OCI-LY7 (cell line): Measurements from ENCODE around the gene RNF126. TPM values are rescaled to one million over a fixed set of nuclear protein-coding genes. Genes with fewer than 3 reads are reported as not detected.

Experiments
- BruUV-seq: library from RNA; stranded (reverse); fragments of 400-500 nt; replicated peaks from 2 replicates; lab custom pipeline; 2021; lab: Mats Ljungman, UMichigan
- CTCF ChIA-PET: fragments of 300-600 bp; sonication (Branson Sonifier 250); formaldehyde crosslinking; loops from one replicate; lab custom pipeline; 2022; ENCODE audit warnings: antibody characterized with exemption; ENCODE audit not compliant: unreplicated experiment; lab: Charles Lee
- POLR2A ChIA-PET: fragments of 300-600 bp; sonication (Branson Sonifier 250); formaldehyde crosslinking; loops from one replicate; lab custom pipeline; 2022; ENCODE audit warnings: antibody characterized with exemption; lab: Charles Lee
- DNase-seq: peaks from one replicate; pipeline ENCODE4 v3.0.0-alpha.2; 2015; ENCODE audit warnings: low spot score
- H2AFZ ChIP-seq: fragments of 200-600 bp; sonication (generic), shearing (Covaris generic); 2 replicates; pipeline ENCODE4 v1.6.1; 2014; ENCODE audit warnings: mild to moderate bottlenecking, antibody characterized with exemption, low read length, moderate library complexity
- H3K27ac ChIP-seq: fragments of 200-600 bp; sonication (generic); 2 replicates; pipeline ENCODE4 v1.5.1; 2014; ENCODE audit warnings: mixed run types, low read depth, mild to moderate bottlenecking, moderate library complexity, low read length, inconsistent platforms; ENCODE audit not compliant: poor library complexity, severe bottlenecking
- H3K36me3 ChIP-seq: fragments of 200-600 bp; sonication (generic); 2 replicates; pipeline ENCODE4 v1.6.1; 2014; ENCODE audit warnings: mild to moderate bottlenecking, antibody characterized with exemption, low read length, moderate library complexity, mixed read lengths; ENCODE audit not compliant: insufficient read depth
- H3K4me1 ChIP-seq: fragments of 200-600 bp; sonication (generic); 2 replicates; pipeline ENCODE4 v1.5.1; 2014; ENCODE audit warnings: mild to moderate bottlenecking, low read length; ENCODE audit not compliant: insufficient read depth, poor library complexity, severe bottlenecking
- H3K4me2 ChIP-seq: fragments of 200-600 bp; sonication (generic); 2 replicates; pipeline ENCODE4 v1.6.1; 2014; ENCODE audit warnings: mild to moderate bottlenecking, low read length
- H3K4me3 ChIP-seq: fragments of 200-600 bp; sonication (generic); 2 replicates; pipeline ENCODE4 v1.5.1; 2014; ENCODE audit warnings: mild to moderate bottlenecking, low read depth, low read length; ENCODE audit not compliant: poor library complexity, severe bottlenecking
- H3K79me2 ChIP-seq: fragments of 200-600 bp; sonication (generic); 2 replicates; pipeline ENCODE4 v1.6.1; 2016; ENCODE audit warnings: low read depth, mild to moderate bottlenecking, low read length, moderate library complexity, mixed read lengths; ENCODE audit not compliant: insufficient read depth
- H3K9me2 ChIP-seq: fragments of 200-600 bp; sonication (generic); 2 replicates; pipeline ENCODE4 v1.6.1; 2016; ENCODE audit warnings: mild to moderate bottlenecking, low read length, mixed read lengths; ENCODE audit not compliant: insufficient read depth
- H3K9me3 ChIP-seq: fragments of 200-600 bp; sonication (generic); 2 replicates; pipeline ENCODE4 v1.6.1; 2014; ENCODE audit warnings: mild to moderate bottlenecking, mixed run types, low read length, mixed read lengths
- H4K20me1 ChIP-seq: fragments of 200-600 bp; sonication (generic); 2 replicates; pipeline ENCODE4 v1.6.1; 2014; ENCODE audit warnings: mild to moderate bottlenecking, antibody characterized with exemption, low read length, moderate library complexity, mixed read lengths; ENCODE audit not compliant: insufficient read depth
- EZH2phosphoT487 ChIP-seq: fragments of 200-600 bp; sonication (generic); IDR thresholded peaks from 2 replicates; pipeline ENCODE4 v1.6.1; 2018; ENCODE audit warnings: low read depth, borderline replicate concordance, mild to moderate bottlenecking, mixed run types, antibody characterized with exemption, low read length, moderate library complexity, mixed read lengths
- intact Hi-C: fragments of 100-400 bp; cut with micrococcal nuclease; formaldehyde crosslinking; loops from one replicate; pipeline ENCODE4 v1.10.0; 2022; ENCODE audit not compliant: unreplicated experiment
- total RNA-seq, 2 experiments: library from RNA; depleted of rRNA in 1 of 2; stranded (reverse); fragments of >200 nt in 1 of 2; shearing (Covaris generic) in 1 of 2; gene quantifications; 2 replicates each; pipeline ENCODE4 v1.2.3, GENCODE V29; 2014 to 2022
- TF ChIP-seq, protein P1 (sequence below): fragments of 200-600 bp; sonication (generic); conservative IDR thresholded peaks from 2 replicates; pipeline ENCODE4 v1.5.1; 2014; ENCODE audit warnings: mild to moderate bottlenecking, antibody characterized with exemption, low read length, moderate library complexity, mixed read lengths

Gene RNF126
- total RNA-seq, 2 experiments from 2014 or later: 98.6 to 104 TPM

DNA sequence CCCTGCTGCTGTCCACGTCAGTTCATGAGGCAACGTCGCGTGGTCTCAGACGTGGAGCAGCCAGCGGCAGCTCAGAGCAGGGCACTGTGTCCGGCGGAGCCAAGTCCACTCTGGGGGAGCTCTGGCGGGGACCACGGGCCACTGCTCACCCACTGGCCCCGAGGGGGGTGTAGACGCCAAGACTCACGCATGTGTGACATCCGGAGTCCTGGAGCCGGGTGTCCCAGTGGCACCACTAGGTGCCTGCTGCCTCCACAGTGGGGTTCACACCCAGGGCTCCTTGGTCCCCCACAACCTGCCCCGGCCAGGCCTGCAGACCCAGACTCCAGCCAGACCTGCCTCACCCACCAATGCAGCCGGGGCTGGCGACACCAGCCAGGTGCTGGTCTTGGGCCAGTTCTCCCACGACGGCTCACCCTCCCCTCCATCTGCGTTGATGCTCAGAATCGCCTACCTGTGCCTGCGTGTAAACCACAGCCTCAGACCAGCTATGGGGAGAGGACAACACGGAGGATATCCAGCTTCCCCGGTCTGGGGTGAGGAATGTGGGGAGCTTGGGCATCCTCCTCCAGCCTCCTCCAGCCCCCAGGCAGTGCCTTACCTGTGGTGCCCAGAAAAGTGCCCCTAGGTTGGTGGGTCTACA is 19.8 kb upstream of the RNF126 start:
- Histone ChIP-seq H3K4me2 (no peak overlapping the region), H3K9me3 (no peaks in the 10 kb centered on the region), H3K36me3 (no peaks in the 10 kb centered on the region), H3K9me2 (no peaks in the 10 kb centered on the region), H4K20me1 (no peaks in the 10 kb centered on the region; the same call in 1 of the 2 replicates), H3K4me1 (peaks cover 10% of the 10 kb centered on the region), H2AFZ (no peak overlapping the region), H3K79me2 (no peaks in the 10 kb centered on the region), H3K27ac (no peak overlapping the region), H3K4me3 (no peak overlapping the region)
- intact Hi-C loops: loop anchor here (5.0 kb wide), 1 partner anchor 50 kb away; no protein-coding TSS in a partner anchor
- POLR2A ChIA-PET: no interaction called here
- CTCF ChIA-PET: no interaction called here
- BruUV-seq: no TSS peak
- no peak for DNase-seq
- TF ChIP-seq EZH2phosphoT487: no peak
- TF ChIP-seq, protein P1, sequence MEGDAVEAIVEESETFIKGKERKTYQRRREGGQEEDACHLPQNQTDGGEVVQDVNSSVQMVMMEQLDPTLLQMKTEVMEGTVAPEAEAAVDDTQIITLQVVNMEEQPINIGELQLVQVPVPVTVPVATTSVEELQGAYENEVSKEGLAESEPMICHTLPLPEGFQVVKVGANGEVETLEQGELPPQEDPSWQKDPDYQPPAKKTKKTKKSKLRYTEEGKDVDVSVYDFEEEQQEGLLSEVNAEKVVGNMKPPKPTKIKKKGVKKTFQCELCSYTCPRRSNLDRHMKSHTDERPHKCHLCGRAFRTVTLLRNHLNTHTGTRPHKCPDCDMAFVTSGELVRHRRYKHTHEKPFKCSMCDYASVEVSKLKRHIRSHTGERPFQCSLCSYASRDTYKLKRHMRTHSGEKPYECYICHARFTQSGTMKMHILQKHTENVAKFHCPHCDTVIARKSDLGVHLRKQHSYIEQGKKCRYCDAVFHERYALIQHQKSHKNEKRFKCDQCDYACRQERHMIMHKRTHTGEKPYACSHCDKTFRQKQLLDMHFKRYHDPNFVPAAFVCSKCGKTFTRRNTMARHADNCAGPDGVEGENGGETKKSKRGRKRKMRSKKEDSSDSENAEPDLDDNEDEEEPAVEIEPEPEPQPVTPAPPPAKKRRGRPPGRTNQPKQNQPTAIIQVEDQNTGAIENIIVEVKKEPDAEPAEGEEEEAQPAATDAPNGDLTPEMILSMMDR: no peak

DNA sequence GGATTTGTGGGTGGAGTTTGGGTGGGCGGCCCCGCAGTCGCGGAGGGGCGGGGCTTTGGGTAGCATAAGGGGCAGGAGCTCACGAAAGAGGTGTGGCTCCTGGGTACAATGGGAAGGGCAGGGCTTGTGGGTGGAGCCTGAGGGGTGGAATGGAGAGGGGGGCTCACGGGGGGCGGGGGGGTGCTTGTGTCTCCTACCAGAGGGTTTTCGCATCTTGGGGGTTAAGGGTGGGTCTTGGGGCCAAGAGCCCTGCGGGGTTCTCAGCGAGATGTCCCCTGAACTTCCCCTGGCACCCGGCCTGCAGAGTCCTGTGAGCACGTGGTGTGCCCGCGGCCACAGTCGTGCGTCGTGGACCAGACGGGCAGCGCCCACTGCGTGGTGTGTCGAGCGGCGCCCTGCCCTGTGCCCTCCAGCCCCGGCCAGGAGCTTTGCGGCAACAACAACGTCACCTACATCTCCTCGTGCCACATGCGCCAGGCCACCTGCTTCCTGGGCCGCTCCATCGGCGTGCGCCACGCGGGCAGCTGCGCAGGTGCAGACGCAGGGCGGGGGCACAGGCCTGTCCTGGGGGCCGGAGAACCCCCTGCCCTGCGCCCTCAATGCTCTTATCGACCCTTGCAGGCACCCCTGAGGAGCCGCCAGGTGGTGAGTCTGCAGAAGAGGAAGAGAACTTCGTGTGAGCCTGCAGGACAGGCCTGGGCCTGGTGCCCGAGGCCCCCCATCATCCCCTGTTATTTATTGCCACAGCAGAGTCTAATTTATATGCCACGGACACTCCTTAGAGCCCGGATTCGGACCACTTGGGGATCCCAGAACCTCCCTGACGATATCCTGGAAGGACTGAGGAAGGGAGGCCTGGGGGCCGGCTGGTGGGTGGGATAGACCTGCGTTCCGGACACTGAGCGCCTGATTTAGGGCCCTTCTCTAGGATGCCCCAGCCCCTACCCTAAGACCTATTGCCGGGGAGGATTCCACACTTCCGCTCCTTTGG is 18.3 kb upstream of the RNF126 start:
- peak; percentile 93 for DNase-seq

More for the DNA sequence above, 18.3 kb upstream of the RNF126 start:
- Histone ChIP-seq H3K9me3 (no peaks in the 10 kb centered on the region), H3K4me3 (peak overlapping the region; percentile 67), H3K4me1 (peaks cover 10% of the 10 kb centered on the region), H3K36me3 (no peaks in the 10 kb centered on the region), H2AFZ (peak overlapping the region; percentile 87), H3K79me2 (no peaks in the 10 kb centered on the region), H3K4me2 (peak overlapping the region; percentile 85), H3K9me2 (no peaks in the 10 kb centered on the region), H4K20me1 (no peaks in the 10 kb centered on the region; the same call in 1 of the 2 replicates), H3K27ac (peak overlapping the region; percentile 65)
- intact Hi-C loops: loop anchor here (2.0 to 5.0 kb wide), 2 partner anchors 21 to 51 kb away; no protein-coding TSS in a partner anchor
- no TSS peak for BruUV-seq
- no peak for TF ChIP-seq EZH2phosphoT487
- TF ChIP-seq, protein P1: no peak
- CTCF ChIA-PET: no interaction called here
- POLR2A ChIA-PET: interaction anchor here (1.2 kb wide), 1 partner anchor 22 kb away, joined by 4 read pairs; no protein-coding TSS in a partner anchor
